ENCODE measurements around the gene SPINDOC.

DNA sequence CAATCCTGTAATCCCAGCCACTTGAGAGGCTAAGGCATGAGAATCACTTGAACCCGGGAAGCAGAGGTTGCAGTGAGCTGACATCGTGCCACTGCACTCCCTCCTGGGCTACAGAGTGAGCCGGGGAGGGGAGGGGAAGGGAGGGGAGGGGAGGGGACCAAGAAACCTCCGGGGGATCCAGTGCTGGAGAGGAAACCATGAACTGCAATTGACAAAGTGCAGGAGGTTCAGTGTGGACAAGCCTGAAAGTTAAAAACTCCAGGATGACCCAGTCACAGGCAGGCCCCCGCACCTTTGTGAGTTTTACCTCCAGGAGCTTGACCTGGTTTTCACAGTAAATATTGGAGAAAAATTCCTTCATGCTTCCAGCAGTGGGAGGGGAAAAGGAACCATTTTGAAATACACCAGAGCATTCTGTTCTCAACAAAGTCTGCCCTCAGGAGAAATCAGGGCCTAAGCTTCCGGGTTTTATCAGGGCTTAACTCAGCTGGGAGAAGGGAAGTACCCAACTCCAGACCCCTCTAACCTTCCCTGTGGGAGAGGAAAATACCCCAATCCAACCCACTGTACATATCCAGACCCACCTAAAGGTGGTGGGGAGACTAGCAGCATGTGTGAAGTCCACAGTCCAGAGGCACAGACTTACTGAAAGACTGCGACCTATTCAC, 29.2 kb upstream of the SPINDOC start:
- TF ChIP-seq, protein P1, sequence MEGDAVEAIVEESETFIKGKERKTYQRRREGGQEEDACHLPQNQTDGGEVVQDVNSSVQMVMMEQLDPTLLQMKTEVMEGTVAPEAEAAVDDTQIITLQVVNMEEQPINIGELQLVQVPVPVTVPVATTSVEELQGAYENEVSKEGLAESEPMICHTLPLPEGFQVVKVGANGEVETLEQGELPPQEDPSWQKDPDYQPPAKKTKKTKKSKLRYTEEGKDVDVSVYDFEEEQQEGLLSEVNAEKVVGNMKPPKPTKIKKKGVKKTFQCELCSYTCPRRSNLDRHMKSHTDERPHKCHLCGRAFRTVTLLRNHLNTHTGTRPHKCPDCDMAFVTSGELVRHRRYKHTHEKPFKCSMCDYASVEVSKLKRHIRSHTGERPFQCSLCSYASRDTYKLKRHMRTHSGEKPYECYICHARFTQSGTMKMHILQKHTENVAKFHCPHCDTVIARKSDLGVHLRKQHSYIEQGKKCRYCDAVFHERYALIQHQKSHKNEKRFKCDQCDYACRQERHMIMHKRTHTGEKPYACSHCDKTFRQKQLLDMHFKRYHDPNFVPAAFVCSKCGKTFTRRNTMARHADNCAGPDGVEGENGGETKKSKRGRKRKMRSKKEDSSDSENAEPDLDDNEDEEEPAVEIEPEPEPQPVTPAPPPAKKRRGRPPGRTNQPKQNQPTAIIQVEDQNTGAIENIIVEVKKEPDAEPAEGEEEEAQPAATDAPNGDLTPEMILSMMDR (IDR thresholded peaks at IDR 0.05; ENCODE audit: low read depth, low read length), result no peak
- TF ChIP-seq POLR2A (IDR thresholded peaks at IDR 0.05; ENCODE audit: extremely low read depth, insufficient read length), result no peak
- TF ChIP-seq, protein P2, sequence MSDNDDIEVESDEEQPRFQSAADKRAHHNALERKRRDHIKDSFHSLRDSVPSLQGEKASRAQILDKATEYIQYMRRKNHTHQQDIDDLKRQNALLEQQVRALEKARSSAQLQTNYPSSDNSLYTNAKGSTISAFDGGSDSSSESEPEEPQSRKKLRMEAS (IDR thresholded peaks at IDR 0.05; ENCODE audit: low read depth, low read length), result no peak
- TF ChIP-seq MYC (IDR thresholded peaks at IDR 0.05; ENCODE audit: low read depth, low read length), result no peak

Data from NB4 (cell line).